K562 (cell line): ENCODE measurements around the gene VPS33A. TPM values are rescaled to one million over a fixed set of nuclear protein-coding genes. Genes with fewer than 3 reads are reported as not detected.

Source experiments
- ATAC-seq: fragments of 200-7000 bp; cut with Tn5 transposase; 3 replicates; pipeline ENCODE4 v1.9.1; 2020; ENCODE audit warnings: moderate library complexity
- BruUV-seq: library from RNA; stranded (reverse); fragments of 400-500 nt; replicated peaks from 2 replicates; lab custom pipeline; 2021; lab: Mats Ljungman, UMichigan
- CTCF ChIA-PET: fragments of 300-600 bp; formaldehyde crosslinking; extraction: SDS; loops from one replicate; lab custom pipeline; 2021; ENCODE audit warnings: low intra/inter-chr PET ratio; lab: Yijun Ruan, JAX
- POLR2A ChIA-PET: fragments of 300-600, 350-650 bp; sonication (Branson Sonifier 250); formaldehyde crosslinking; extraction: SDS; loops from one replicate; lab custom pipeline; 2021; ENCODE audit warnings: antibody characterized with exemption, inconsistent platforms; lab: Yijun Ruan, JAX
- DNase-seq, 4 experiments: peaks; one replicate each; pipeline versions ENCODE4 v3.0.0 to v3.0.0-alpha.2; 2011 to 2018; ENCODE audit warnings: low spot score in 3 of 4, mixed read lengths in 3 of 4; ENCODE audit errors: extremely low read depth in 1 of 4
- FAIRE-seq: peaks from 2 replicates; lab custom pipeline; 2011; peaks lifted over from hg19 to GRCh38; lab: Jason Lieb, UNC
- H2AFZ ChIP-seq: 2 replicates; pipeline ENCODE4 v1.6.0; 2011; ENCODE audit warnings: low read depth, low read length, control low read depth, inconsistent platforms
- H3K27ac ChIP-seq: fragments of 200-600 bp; 3 replicates; pipeline ENCODE4 v1.8.0; 2011; ENCODE audit warnings: low read depth, mild to moderate bottlenecking, control low read depth, inconsistent platforms, low read length, moderate library complexity, mixed read lengths; ENCODE audit errors: extremely low read depth
- H3K27me3 ChIP-seq, 2 experiments: fragments of 300-600 bp in 1 of 2; 2 replicates in 1 of 2; 3 replicates in 1 of 2; pipeline versions ENCODE4 v1.6.0 to v1.8.0; 2011; ENCODE audit warnings: inconsistent platforms in 2 of 2, low read length in 2 of 2, mild to moderate bottlenecking in 1 of 2, mixed read lengths in 1 of 2, moderate library complexity in 1 of 2; ENCODE audit not compliant: control insufficient read depth in 2 of 2, insufficient read depth in 2 of 2
- H3K36me3 ChIP-seq: fragments of 300-600 bp; 3 replicates; pipeline ENCODE4 v1.8.0; 2011; ENCODE audit warnings: mild to moderate bottlenecking, low read length, inconsistent platforms; ENCODE audit not compliant: control insufficient read depth, insufficient read depth
- H3K4me1 ChIP-seq, 2 experiments: fragments of 200-600 bp in 1 of 2; replicated peaks in 1 of 2; 2 replicates in 1 of 2; 3 replicates in 1 of 2; pipeline versions ENCODE4 v1.5.1 to v1.8.0; 2011; ENCODE audit warnings: inconsistent platforms in 2 of 2, low read length in 2 of 2, mild to moderate bottlenecking in 1 of 2, mixed read lengths in 1 of 2, moderate library complexity in 1 of 2; ENCODE audit not compliant: control insufficient read depth in 2 of 2, insufficient read depth in 2 of 2
- H3K4me2 ChIP-seq: 2 replicates; pipeline ENCODE4 v1.6.1; 2011; ENCODE audit warnings: low read length, control low read depth, inconsistent platforms, mixed read lengths; ENCODE audit not compliant: insufficient read depth
- H3K4me3 ChIP-seq: fragments of 200-600 bp; sonication (generic), shearing (Covaris generic); 2 replicates; pipeline ENCODE4 v1.5.1; 2016; ENCODE audit warnings: control low read depth, inconsistent platforms
- H3K79me2 ChIP-seq: fragments of 200-600 bp; 3 replicates; pipeline ENCODE4 v1.8.0; 2011; ENCODE audit warnings: low read length, inconsistent platforms; ENCODE audit not compliant: control insufficient read depth, insufficient read depth
- H3K9ac ChIP-seq, 2 experiments: 2 replicates each; pipeline versions ENCODE4 v1.6.0 to v1.6.1; 2011; ENCODE audit warnings: low read depth in 2 of 2, low read length in 2 of 2, control low read depth in 1 of 2, inconsistent platforms in 1 of 2, mild to moderate bottlenecking in 1 of 2, mixed read lengths in 1 of 2; ENCODE audit not compliant: insufficient read depth in 1 of 2
- H3K9me1 ChIP-seq: one replicate; pipeline ENCODE4 v1.6.0; 2011; ENCODE audit warnings: inconsistent platforms, mild to moderate bottlenecking, low read length, moderate library complexity; ENCODE audit not compliant: control insufficient read depth, insufficient read depth
- H3K9me3 ChIP-seq: replicated peaks from 2 replicates; pipeline ENCODE4 v1.5.1; 2011; ENCODE audit warnings: low read depth, low read length, inconsistent platforms; ENCODE audit not compliant: control insufficient read depth, insufficient read depth
- H4K20me1 ChIP-seq: replicated peaks from 2 replicates; pipeline ENCODE4 v1.6.1; 2011; ENCODE audit warnings: low read length, inconsistent platforms, mixed read lengths; ENCODE audit not compliant: control insufficient read depth, insufficient read depth
- ARHGAP35 ChIP-seq: fragments of 450-650 bp; IDR thresholded peaks from 2 replicates; pipeline ENCODE4 v1.6.1; 2018; ENCODE audit not compliant: partially characterized antibody
- CBX3 ChIP-seq, 2 experiments: IDR thresholded peaks; 1 replicate in 1 of 2; 2 replicates in 1 of 2; pipeline ENCODE4 v1.6.1; 2012; ENCODE audit warnings: inconsistent platforms in 2 of 2, low read length in 2 of 2, borderline replicate concordance in 1 of 2, control low read depth in 1 of 2
- CHCHD3 ChIP-seq: fragments of 250-450 bp; sonication (Bioruptor Pico); IDR thresholded peaks from 2 replicates; pipeline ENCODE4 v2.1.2; 2022; ENCODE audit warnings: mild to moderate bottlenecking
- E2F3 ChIP-seq: fragments of 250-450 bp; sonication (Bioruptor Pico); IDR thresholded peaks from 2 replicates; pipeline ENCODE4 v1.4.0; 2020; ENCODE audit warnings: mild to moderate bottlenecking
- ELF4 ChIP-seq: fragments of 450-650 bp; formaldehyde crosslinking; IDR thresholded peaks from 2 replicates; pipeline ENCODE4 v1.4.0; 2022; ENCODE audit warnings: missing genetic modification characterization
- KDM5B ChIP-seq: fragments of 200-600 bp; sonication (generic); IDR thresholded peaks from 2 replicates; pipeline ENCODE4 v1.6.1; 2012; ENCODE audit warnings: low read depth, mild to moderate bottlenecking, moderate library complexity, low read length, control low read depth, inconsistent platforms; ENCODE audit not compliant: insufficient replicate concordance
- MAFG ChIP-seq: fragments of 450-650 bp; conservative IDR thresholded peaks from 2 replicates; pipeline ENCODE4 v1.6.1; 2016; ENCODE audit warnings: missing genetic modification characterization, missing compliant biosample characterization
- NR3C1 ChIP-seq: sonication (generic); formaldehyde crosslinking; IDR thresholded peaks from 2 replicates; pipeline ENCODE4 v1.8.1; 2022; ENCODE audit warnings: missing genetic modification reagents
- RBM39 ChIP-seq: fragments of 200-400 bp; formaldehyde crosslinking; optimal IDR thresholded peaks from 2 replicates; pipeline ENCODE3; 2018; ENCODE audit warnings: low read depth, low read length
- YBX1 ChIP-seq: fragments of 450-650 bp; IDR thresholded peaks from 2 replicates; pipeline ENCODE4 v1.7.1; 2016; ENCODE audit warnings: mild to moderate bottlenecking
- ZNF124 ChIP-seq: sonication (generic); formaldehyde crosslinking; IDR thresholded peaks from 2 replicates; pipeline ENCODE4 v1.8.1; 2022; ENCODE audit warnings: missing genetic modification reagents
- ZNF316 ChIP-seq: fragments of 450-650 bp; IDR thresholded peaks from 2 replicates; pipeline ENCODE4 v1.6.1; 2016
- ZNF584 ChIP-seq: fragments of 200-800 bp; sonication (Bioruptor generic); IDR thresholded peaks from 2 replicates; pipeline ENCODE4 v1.6.1; 2016; ENCODE audit warnings: low read depth, mild to moderate bottlenecking, missing genetic modification characterization, missing compliant biosample characterization
- WGBS: fragments of 100-300 bp; shearing (Covaris generic); methylation state at CpG from one replicate; pipeline ENCODE4 v1.1.6; 2016; ENCODE audit warnings: low coverage, mixed read lengths; ENCODE audit not compliant: insufficient coverage; ENCODE audit errors: missing lambda C conversion rate; 5-methylcytosine and 5-hydroxymethylcytosine counted together
- in situ Hi-C: fragments of 300-500 bp; cut with MboI; formaldehyde crosslinking; loops from 4 replicates; pipeline ENCODE4 v1.15.0; 2018; ENCODE audit warnings: inconsistent platforms, mixed read lengths
- intact Hi-C: fragments of 100-400 bp; cut with micrococcal nuclease; formaldehyde crosslinking; loops from 2 replicates; pipeline ENCODE4 v1.14.2; 2022
- polyA plus RNA-seq, 8 experiments: library from polyadenylated mRNA; depleted of rRNA in 4 of 8; stranded (reverse) in 5 of 8; unstranded in 3 of 8; fragments of >200 nt; fragmentation: Nextera tagmentation in 2 of 8; fragmentation: Illumina TruSeq in 1 of 8; extraction: Ambion mirVana in 2 of 8; extraction: Trizol in 1 of 8; gene quantifications; 2 replicates each; pipeline versions ENCODE4 v1.2.1 to v1.2.3, GENCODE V29; 2011 to 2014; ENCODE audit warnings: inconsistent platforms in 1 of 8, missing spikeins in 1 of 8
- total RNA-seq, 7 experiments: library from RNA; depleted of rRNA in 6 of 7; stranded (reverse); fragments of >200 nt in 6 of 7; fragmentation: Illumina TruSeq in 2 of 7; extraction: Trizol in 2 of 7; gene quantifications; 2 replicates each; pipeline versions ENCODE4 v1.2.1 to v1.2.3, GENCODE V29; 2011 to 2021; ENCODE audit warnings: low replicate concordance in 1 of 7
- TF ChIP-seq, protein P1 (sequence below): fragments of 250-450 bp; sonication (Bioruptor Pico); IDR thresholded peaks from 2 replicates; pipeline ENCODE4 v1.5.0; 2021
- TF ChIP-seq, protein P2 (sequence below): fragments of 450-650 bp; IDR thresholded peaks from 2 replicates; pipeline ENCODE4 v1.6.1; 2016; ENCODE audit warnings: mild to moderate bottlenecking
- TF ChIP-seq, protein P3 (sequence below): fragments of 250-450 bp; sonication (Bioruptor Pico); IDR thresholded peaks from 2 replicates; pipeline ENCODE4 v1.9.0; 2021; ENCODE audit warnings: mild to moderate bottlenecking, inconsistent platforms
- TF ChIP-seq, protein P4 (sequence below): IDR thresholded peaks from 3 replicates; pipeline ENCODE4 v1.6.1; 2011; ENCODE audit warnings: borderline replicate concordance, mild to moderate bottlenecking; ENCODE audit not compliant: insufficient read length, insufficient read depth

VPS33A gene
- total and polyA plus RNA-seq, 9 of the 15 experiments (the other 6 are each of a cell fraction or from before 2014, with no cell fraction given), result 10.6 to 34.3 (median 25.3) TPM

DNA sequence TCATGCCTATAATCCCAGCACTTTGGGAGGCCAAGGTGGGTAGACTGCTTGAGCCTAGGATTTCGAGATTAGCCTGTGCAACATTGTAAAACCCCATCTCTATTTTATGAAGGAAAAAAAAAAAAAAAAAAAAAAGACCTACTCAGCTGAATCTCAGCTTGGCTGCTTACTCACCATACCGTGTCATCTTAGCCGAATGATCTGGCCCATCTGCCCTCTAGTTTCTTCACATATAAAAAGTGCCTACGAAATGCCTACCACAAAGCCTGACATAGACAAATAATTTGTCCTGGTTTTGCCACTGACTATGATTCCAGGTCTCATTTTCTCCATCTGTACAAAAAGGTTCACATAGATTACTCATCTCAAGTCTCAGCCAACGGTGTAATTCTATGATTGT lies 50.5 kb downstream of the VPS33A start:
- in situ Hi-C loops, result no loop called here
- Histone ChIP-seq H3K4me1 (no peaks in the 10 kb centered on the region), H2AFZ (no peak overlapping the region), H3K4me3 (no peak overlapping the region), H3K9me3 (no peaks in the 10 kb centered on the region), H4K20me1 (no peaks in the 10 kb centered on the region), H3K9ac (no peak overlapping the region), H3K27me3 (no peaks in the 10 kb centered on the region), H3K36me3 (peaks cover 88% of the 10 kb centered on the region), H3K9me1 (no peaks in the 10 kb centered on the region), H3K27ac (no peak overlapping the region), H3K4me2 (no peak overlapping the region), H3K79me2 (peaks cover 11% of the 10 kb centered on the region)
- intact Hi-C loops, result no loop called here
- CTCF ChIA-PET, result no interaction called here
- ATAC-seq (no peak), FAIRE-seq (no peak), DNase-seq (no peak)
- no TSS peak for BruUV-seq
- 95% methylated on average over 5 of the region's 5 CpGs for WGBS
- TF ChIP-seq ZNF584 (CRISPR knock-in tag), result no peak
- no peak for TF ChIP-seq CBX3 (IDR thresholded peaks at IDR 0.05; ENCODE audit: borderline replicate concordance in 1 of 2, low read length in 2 of 2)
- TF ChIP-seq E2F3, result no peak
- TF ChIP-seq, protein P1, sequence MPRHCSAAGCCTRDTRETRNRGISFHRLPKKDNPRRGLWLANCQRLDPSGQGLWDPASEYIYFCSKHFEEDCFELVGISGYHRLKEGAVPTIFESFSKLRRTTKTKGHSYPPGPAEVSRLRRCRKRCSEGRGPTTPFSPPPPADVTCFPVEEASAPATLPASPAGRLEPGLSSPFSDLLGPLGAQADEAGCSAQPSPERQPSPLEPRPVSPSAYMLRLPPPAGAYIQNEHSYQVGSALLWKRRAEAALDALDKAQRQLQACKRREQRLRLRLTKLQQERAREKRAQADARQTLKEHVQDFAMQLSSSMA (CRISPR knock-in tag), result no peak
- TF ChIP-seq MAFG (tag), result peak; percentile 14; the same call in 1 of the 2 replicates
- TF ChIP-seq, protein P2, sequence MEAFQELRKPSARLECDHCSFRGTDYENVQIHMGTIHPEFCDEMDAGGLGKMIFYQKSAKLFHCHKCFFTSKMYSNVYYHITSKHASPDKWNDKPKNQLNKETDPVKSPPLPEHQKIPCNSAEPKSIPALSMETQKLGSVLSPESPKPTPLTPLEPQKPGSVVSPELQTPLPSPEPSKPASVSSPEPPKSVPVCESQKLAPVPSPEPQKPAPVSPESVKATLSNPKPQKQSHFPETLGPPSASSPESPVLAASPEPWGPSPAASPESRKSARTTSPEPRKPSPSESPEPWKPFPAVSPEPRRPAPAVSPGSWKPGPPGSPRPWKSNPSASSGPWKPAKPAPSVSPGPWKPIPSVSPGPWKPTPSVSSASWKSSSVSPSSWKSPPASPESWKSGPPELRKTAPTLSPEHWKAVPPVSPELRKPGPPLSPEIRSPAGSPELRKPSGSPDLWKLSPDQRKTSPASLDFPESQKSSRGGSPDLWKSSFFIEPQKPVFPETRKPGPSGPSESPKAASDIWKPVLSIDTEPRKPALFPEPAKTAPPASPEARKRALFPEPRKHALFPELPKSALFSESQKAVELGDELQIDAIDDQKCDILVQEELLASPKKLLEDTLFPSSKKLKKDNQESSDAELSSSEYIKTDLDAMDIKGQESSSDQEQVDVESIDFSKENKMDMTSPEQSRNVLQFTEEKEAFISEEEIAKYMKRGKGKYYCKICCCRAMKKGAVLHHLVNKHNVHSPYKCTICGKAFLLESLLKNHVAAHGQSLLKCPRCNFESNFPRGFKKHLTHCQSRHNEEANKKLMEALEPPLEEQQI, result no peak
- TF ChIP-seq, protein P3, sequence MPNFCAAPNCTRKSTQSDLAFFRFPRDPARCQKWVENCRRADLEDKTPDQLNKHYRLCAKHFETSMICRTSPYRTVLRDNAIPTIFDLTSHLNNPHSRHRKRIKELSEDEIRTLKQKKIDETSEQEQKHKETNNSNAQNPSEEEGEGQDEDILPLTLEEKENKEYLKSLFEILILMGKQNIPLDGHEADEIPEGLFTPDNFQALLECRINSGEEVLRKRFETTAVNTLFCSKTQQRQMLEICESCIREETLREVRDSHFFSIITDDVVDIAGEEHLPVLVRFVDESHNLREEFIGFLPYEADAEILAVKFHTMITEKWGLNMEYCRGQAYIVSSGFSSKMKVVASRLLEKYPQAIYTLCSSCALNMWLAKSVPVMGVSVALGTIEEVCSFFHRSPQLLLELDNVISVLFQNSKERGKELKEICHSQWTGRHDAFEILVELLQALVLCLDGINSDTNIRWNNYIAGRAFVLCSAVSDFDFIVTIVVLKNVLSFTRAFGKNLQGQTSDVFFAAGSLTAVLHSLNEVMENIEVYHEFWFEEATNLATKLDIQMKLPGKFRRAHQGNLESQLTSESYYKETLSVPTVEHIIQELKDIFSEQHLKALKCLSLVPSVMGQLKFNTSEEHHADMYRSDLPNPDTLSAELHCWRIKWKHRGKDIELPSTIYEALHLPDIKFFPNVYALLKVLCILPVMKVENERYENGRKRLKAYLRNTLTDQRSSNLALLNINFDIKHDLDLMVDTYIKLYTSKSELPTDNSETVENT (CRISPR knock-in tag), result no peak
- no peak for TF ChIP-seq KDM5B
- TF ChIP-seq ARHGAP35, result no peak
- no peak for TF ChIP-seq ELF4 (CRISPR knock-in tag)
- no peak for TF ChIP-seq CHCHD3 (CRISPR knock-in tag)
- TF ChIP-seq NR3C1, result no peak
- no peak for TF ChIP-seq ZNF124
- no peak for TF ChIP-seq RBM39
- no peak for TF ChIP-seq YBX1
- peak; percentile 50 for TF ChIP-seq ZNF316
- TF ChIP-seq, protein P4, sequence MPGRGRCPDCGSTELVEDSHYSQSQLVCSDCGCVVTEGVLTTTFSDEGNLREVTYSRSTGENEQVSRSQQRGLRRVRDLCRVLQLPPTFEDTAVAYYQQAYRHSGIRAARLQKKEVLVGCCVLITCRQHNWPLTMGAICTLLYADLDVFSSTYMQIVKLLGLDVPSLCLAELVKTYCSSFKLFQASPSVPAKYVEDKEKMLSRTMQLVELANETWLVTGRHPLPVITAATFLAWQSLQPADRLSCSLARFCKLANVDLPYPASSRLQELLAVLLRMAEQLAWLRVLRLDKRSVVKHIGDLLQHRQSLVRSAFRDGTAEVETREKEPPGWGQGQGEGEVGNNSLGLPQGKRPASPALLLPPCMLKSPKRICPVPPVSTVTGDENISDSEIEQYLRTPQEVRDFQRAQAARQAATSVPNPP, result no peak
- TF ChIP-seq, all 486 proteins: peak for 2
- POLR2A ChIA-PET, result interaction anchor here (0.9 to 2.4 kb wide), 3 partner anchors 9 to 12 kb away, joined by 3 to 8 read pairs (median 3); partner anchors contain the start of genes B3GNT4 and DIABLO
